ENCODE measurements around the gene FBN1. TPM values are rescaled to one million over a fixed set of nuclear protein-coding genes. Genes with fewer than 3 reads are reported as not detected.

The FBN1 gene
- total RNA-seq, 2 donors from 2014 or later: 5.5 to 5.9 TPM

DNA sequence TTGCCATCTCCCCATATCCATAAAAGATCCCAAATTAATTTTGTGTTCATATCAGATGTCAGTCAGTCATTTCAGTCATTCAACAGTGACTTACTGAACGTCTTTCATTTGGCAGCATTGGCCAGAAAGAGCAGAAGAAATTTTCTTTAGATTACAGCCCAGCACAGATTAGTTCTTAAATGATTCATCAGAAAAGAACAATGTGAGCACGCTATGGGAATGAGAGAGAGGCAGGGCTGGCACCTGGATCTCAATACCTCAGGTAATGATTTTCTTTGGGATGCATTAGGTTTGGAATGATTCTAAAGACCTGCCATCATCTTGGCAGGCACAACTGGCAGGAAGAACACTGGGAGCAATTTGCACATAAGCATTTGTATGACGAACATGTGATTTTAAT lies 41.6 kb downstream of the FBN1 start:
- H3K27me3 Mint-ChIP-seq (ENCODE audit: insufficient read depth): no peaks in the 10 kb centered on the region
- no peaks in the 10 kb centered on the region for H3K36me3 Mint-ChIP-seq (ENCODE audit: low read depth)
- H3K9ac ChIP-seq (ENCODE audit: extremely low read depth, low read length, poor library complexity, severe bottlenecking): no peak overlapping the region

DNA sequence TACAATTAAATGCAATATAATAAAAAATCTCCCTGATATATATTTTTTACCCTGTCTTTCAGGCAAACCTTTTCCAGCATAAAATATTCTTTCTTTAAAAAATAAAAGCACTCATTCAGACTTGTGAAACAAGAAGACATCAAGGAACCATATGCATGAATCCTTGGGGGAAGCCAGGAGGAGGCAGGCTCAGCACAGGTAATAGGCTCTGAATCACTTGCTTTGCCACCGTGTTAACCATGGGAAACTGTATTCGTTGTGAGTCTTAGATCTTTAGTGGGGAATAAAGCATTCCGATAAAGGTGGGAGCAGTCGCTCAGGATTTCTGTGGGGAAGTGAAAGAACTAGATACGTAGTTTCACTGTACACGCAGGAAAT lies 42.4 kb downstream of the FBN1 start:
- DNase-seq: peak; percentile 62
- no peak overlapping the region for H3K4me3 ChIP-seq (ENCODE audit: low read length)
- H3K4me3 Mint-ChIP-seq: no peak overlapping the region
- no peak overlapping the region for H3K27ac Mint-ChIP-seq
- peaks cover 2% of the 10 kb centered on the region for H3K9me3 Mint-ChIP-seq
- no peak overlapping the region for H3K27ac ChIP-seq (ENCODE audit: low read depth, low read length)
- H3K36me3 Mint-ChIP-seq (ENCODE audit: low read depth): no peaks in the 10 kb centered on the region
- H3K4me1 Mint-ChIP-seq: peaks cover 18% of the 10 kb centered on the region
- no peak overlapping the region for H3K9ac ChIP-seq (ENCODE audit: extremely low read depth, low read length, poor library complexity, severe bottlenecking)
- H3K9me3 ChIP-seq (ENCODE audit: control insufficient read depth, low read length): peaks cover 4% of the 10 kb centered on the region
- TF ChIP-seq, protein P1, sequence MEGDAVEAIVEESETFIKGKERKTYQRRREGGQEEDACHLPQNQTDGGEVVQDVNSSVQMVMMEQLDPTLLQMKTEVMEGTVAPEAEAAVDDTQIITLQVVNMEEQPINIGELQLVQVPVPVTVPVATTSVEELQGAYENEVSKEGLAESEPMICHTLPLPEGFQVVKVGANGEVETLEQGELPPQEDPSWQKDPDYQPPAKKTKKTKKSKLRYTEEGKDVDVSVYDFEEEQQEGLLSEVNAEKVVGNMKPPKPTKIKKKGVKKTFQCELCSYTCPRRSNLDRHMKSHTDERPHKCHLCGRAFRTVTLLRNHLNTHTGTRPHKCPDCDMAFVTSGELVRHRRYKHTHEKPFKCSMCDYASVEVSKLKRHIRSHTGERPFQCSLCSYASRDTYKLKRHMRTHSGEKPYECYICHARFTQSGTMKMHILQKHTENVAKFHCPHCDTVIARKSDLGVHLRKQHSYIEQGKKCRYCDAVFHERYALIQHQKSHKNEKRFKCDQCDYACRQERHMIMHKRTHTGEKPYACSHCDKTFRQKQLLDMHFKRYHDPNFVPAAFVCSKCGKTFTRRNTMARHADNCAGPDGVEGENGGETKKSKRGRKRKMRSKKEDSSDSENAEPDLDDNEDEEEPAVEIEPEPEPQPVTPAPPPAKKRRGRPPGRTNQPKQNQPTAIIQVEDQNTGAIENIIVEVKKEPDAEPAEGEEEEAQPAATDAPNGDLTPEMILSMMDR (conservative IDR thresholded peaks at IDR 0.05): peak; percentile 38
- 60 to 67% methylated on average over 5 to 6 of the region's 6 CpGs for WGBS, 2 experiments (ENCODE audit: insufficient coverage in 1 of 2, insufficient read length in 1 of 2)
- no peaks in the 10 kb centered on the region for H3K27me3 Mint-ChIP-seq (ENCODE audit: insufficient read depth)
- H3K27me3 ChIP-seq (ENCODE audit: control insufficient read depth, insufficient read depth, low read length, poor library complexity, severe bottlenecking): no peaks in the 10 kb centered on the region
- no peaks in the 10 kb centered on the region for H3K4me1 ChIP-seq (ENCODE audit: control insufficient read depth, insufficient read depth, low read length)
- H3K36me3 ChIP-seq (ENCODE audit: control insufficient read depth, insufficient read depth, low read length): no peaks in the 10 kb centered on the region

More for the DNA sequence above, 41.6 kb downstream of the FBN1 start:
- Mint-ChIP-seq H3K4me3 (no peak overlapping the region), H3K4me1 (peaks cover 18% of the 10 kb centered on the region), H3K27ac (no peak overlapping the region), H3K9me3 (peaks cover 2% of the 10 kb centered on the region)
- H3K4me3 ChIP-seq (ENCODE audit: low read length): no peak overlapping the region
- no peaks in the 10 kb centered on the region for H3K27me3 ChIP-seq (ENCODE audit: control insufficient read depth, insufficient read depth, low read length, poor library complexity, severe bottlenecking)
- H3K27ac ChIP-seq (ENCODE audit: low read depth, low read length): no peak overlapping the region
- no peak for DNase-seq
- TF ChIP-seq, protein P1 (conservative IDR thresholded peaks at IDR 0.05): no peak
- no peaks in the 10 kb centered on the region for H3K36me3 ChIP-seq (ENCODE audit: control insufficient read depth, insufficient read depth, low read length)
- H3K9me3 ChIP-seq (ENCODE audit: control insufficient read depth, low read length): peaks cover 4% of the 10 kb centered on the region
- 84 to 89% methylated on average over 2 to 3 of the region's 3 CpGs for WGBS, 2 experiments (ENCODE audit: insufficient coverage in 1 of 2, insufficient read length in 1 of 2)
- H3K4me1 ChIP-seq (ENCODE audit: control insufficient read depth, insufficient read depth, low read length): no peaks in the 10 kb centered on the region

DNA sequence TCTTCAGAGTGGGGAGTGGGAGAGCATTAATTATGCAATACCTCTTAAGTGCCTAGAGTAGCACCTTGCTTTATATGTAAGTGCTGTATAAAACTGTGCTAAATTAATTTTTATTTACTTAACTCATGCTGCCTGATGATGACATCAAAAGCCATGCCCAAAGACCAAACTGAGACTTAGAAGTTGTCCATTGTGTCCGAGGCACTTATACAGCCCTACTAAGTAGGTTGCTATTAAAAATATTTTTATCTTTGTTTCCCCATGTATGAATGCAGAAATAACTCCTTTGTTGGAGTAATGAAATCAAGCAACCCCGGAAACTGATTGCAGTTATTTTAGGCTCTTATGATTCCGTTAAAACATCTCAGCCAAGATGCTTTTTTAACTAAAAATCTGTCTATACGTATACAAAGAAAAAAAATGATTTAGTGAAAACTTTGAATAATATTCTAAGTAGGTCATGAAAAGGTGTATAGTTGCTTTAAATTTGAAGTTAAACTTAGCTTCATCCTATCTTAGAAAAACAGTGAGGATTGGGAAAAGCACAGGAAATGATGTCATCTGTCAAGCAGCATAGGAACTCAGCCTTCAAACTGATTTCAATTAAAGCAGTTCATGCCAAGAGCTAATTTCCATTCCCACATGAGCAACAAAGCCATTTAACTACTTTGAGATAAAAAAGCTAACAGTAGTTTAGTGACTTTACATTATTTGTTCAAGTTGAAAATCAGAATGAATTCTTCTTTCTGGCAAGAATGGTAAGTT lies 43.0 kb downstream of the FBN1 start:
- H3K27me3 Mint-ChIP-seq (ENCODE audit: insufficient read depth): no peaks in the 10 kb centered on the region
- H3K9me3 Mint-ChIP-seq: peaks cover 2% of the 10 kb centered on the region
- H3K36me3 Mint-ChIP-seq (ENCODE audit: low read depth): no peaks in the 10 kb centered on the region
- H3K27me3 ChIP-seq (ENCODE audit: control insufficient read depth, insufficient read depth, low read length, poor library complexity, severe bottlenecking): no peaks in the 10 kb centered on the region
- no peak overlapping the region for H3K9ac ChIP-seq (ENCODE audit: extremely low read depth, low read length, poor library complexity, severe bottlenecking)
- no peak overlapping the region for H3K27ac ChIP-seq (ENCODE audit: low read depth, low read length)
- H3K9me3 ChIP-seq (ENCODE audit: control insufficient read depth, low read length): peaks cover 4% of the 10 kb centered on the region
- H3K36me3 ChIP-seq (ENCODE audit: control insufficient read depth, insufficient read depth, low read length): no peaks in the 10 kb centered on the region
- no peaks in the 10 kb centered on the region for H3K4me1 ChIP-seq (ENCODE audit: control insufficient read depth, insufficient read depth, low read length)
- WGBS, 2 experiments (ENCODE audit: insufficient coverage in 1 of 2, insufficient read length in 1 of 2): 95 to 100% methylated on average over 1 to 4 of the region's 4 CpGs
- H3K27ac Mint-ChIP-seq: peak overlapping the region; percentile 28
- no peak for DNase-seq
- H3K4me3 Mint-ChIP-seq: no peak overlapping the region
- no peak overlapping the region for H3K4me3 ChIP-seq (ENCODE audit: low read length)
- H3K4me1 Mint-ChIP-seq: peaks cover 18% of the 10 kb centered on the region
- TF ChIP-seq, protein P1 (conservative IDR thresholded peaks at IDR 0.05): no peak
